ENCODE data around the gene NDUFB3.

NDUFB3 gene

DNA sequence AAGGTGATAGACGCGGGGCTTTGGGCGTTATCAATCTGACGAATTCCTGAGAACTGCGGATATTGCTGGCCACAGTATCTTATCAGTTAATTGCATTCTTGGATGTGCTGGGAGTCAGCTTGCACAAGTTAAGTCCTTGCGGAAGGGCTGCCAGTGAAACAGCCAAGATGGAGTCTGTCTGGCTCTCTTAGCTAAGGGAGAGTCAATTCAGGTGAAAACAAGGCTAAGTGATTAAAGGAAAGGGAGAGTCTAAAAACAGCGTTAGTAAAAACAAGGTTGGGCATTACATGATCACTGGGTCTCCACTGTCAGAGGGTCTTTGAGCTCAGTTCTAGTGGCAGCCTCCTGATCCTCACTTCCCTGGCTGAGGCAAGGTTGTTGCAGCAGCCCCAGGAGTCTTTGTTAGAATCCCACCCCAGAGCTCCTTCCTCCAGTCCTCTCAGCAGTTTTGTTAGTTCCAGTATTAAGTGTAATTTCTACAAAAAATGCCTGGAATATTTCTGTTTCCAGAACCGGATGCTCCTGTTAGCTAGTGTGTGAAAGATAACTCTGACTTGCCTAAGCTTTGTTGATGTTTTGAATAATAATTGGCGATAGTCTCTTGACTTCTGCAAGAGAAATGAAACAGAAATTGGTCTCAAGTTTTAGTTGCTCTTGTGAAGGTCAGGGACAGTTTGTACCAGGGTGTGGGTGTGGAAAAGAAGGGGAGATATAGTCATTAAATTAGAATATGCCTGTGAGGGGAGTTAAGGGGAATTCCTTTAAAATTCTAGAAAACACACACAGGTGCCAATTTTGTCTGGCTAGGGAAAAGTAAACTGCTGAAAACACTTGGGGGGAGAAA lies 54.7 kb downstream of the NDUFB3 start:
- Mint-ChIP-seq H3K27me3 (ENCODE audit: low read depth, poor library complexity) (peaks cover 10% of the 10 kb centered on the region), H3K36me3 (ENCODE audit: low read depth) (no peaks in the 10 kb centered on the region), H3K4me1 (peaks cover 22% of the 10 kb centered on the region), H3K4me3 (no peak overlapping the region), H3K27ac (no peak overlapping the region), H3K9me3 (no peaks in the 10 kb centered on the region)
- DNase-seq: no peak
- TF ChIP-seq, protein P1, sequence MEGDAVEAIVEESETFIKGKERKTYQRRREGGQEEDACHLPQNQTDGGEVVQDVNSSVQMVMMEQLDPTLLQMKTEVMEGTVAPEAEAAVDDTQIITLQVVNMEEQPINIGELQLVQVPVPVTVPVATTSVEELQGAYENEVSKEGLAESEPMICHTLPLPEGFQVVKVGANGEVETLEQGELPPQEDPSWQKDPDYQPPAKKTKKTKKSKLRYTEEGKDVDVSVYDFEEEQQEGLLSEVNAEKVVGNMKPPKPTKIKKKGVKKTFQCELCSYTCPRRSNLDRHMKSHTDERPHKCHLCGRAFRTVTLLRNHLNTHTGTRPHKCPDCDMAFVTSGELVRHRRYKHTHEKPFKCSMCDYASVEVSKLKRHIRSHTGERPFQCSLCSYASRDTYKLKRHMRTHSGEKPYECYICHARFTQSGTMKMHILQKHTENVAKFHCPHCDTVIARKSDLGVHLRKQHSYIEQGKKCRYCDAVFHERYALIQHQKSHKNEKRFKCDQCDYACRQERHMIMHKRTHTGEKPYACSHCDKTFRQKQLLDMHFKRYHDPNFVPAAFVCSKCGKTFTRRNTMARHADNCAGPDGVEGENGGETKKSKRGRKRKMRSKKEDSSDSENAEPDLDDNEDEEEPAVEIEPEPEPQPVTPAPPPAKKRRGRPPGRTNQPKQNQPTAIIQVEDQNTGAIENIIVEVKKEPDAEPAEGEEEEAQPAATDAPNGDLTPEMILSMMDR (IDR thresholded peaks at IDR 0.05): no peak

DNA sequence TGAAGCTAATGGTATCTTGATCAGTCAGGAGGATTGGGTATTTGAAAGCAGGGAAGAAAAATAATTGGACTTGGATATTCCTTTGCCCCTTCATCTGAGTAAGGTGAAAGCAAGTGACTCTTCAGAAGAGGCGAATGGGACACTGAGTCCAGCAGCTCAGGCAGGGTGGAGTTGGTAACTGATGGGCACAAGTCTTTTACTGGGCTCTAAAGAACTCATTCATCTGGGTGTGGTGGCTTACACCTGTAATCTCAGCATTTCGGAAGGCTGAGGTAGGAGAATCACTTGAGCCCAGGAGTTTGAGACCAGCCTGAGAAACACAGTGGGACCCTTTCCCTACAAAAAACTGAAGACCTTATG lies 55.3 kb downstream of the NDUFB3 start:
- TF ChIP-seq, protein P1 (IDR thresholded peaks at IDR 0.05): no peak
- Mint-ChIP-seq H3K27me3 (ENCODE audit: low read depth, poor library complexity) (peaks cover 10% of the 10 kb centered on the region), H3K4me1 (peaks cover 22% of the 10 kb centered on the region), H3K9me3 (no peaks in the 10 kb centered on the region), H3K27ac (no peak overlapping the region), H3K4me3 (no peak overlapping the region), H3K36me3 (ENCODE audit: low read depth) (no peaks in the 10 kb centered on the region)
- DNase-seq: no peak

DNA sequence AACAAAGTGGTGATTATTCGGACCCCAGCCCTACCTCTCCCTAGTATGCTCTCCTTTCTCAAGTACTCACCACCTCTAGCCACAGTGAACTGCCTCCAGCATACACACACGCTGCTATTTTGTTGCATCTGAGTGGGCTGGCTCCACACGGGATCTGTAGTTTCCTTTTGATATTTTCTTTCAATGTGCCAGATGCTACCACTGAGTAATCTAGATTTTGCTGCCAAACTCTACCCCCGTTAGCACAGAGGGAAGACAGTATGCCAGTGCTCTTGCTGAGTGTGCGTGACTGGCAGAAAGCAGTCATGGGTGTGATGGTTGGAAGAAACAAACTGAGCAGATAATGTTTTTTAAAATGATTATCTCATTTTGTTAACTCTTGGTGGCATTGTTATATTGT lies 55.8 kb downstream of the NDUFB3 start:
- Mint-ChIP-seq H3K36me3 (ENCODE audit: low read depth) (no peaks in the 10 kb centered on the region), H3K27ac (no peak overlapping the region)
- TF ChIP-seq, protein P1 (IDR thresholded peaks at IDR 0.05): no peak

DNA sequence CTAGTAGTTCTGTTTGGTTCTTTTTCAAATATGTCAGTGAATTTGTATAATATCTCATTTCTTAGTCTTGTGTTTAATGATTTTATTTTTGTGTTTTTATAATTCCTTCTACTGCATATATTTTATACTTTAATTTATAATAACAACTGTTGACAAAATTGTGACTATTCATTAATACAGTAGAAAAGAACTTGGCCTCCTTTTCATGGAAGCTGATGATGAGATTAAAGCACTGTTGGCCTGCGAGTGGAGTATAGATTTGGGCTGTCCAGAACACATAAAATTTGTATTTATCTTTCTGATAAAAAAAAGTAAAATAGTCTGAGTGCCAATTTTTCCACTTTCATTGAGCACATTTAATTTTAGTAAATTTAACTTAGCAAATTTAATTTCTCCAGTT lies 56.2 kb downstream of the NDUFB3 start:
- Mint-ChIP-seq H3K4me3 (no peak overlapping the region), H3K36me3 (ENCODE audit: low read depth) (no peaks in the 10 kb centered on the region), H3K4me1 (peaks cover 22% of the 10 kb centered on the region), H3K9me3 (no peaks in the 10 kb centered on the region), H3K27me3 (ENCODE audit: low read depth, poor library complexity) (peaks cover 10% of the 10 kb centered on the region), H3K27ac (no peak overlapping the region)
- TF ChIP-seq, protein P1 (IDR thresholded peaks at IDR 0.05): no peak
- no peak for DNase-seq

More for the DNA sequence above, 55.8 kb downstream of the NDUFB3 start:
- peaks cover 10% of the 10 kb centered on the region for H3K27me3 Mint-ChIP-seq (ENCODE audit: low read depth, poor library complexity)
- DNase-seq: no peak
- no peaks in the 10 kb centered on the region for H3K9me3 Mint-ChIP-seq
- H3K4me3 Mint-ChIP-seq: no peak overlapping the region
- peaks cover 22% of the 10 kb centered on the region for H3K4me1 Mint-ChIP-seq

DNA sequence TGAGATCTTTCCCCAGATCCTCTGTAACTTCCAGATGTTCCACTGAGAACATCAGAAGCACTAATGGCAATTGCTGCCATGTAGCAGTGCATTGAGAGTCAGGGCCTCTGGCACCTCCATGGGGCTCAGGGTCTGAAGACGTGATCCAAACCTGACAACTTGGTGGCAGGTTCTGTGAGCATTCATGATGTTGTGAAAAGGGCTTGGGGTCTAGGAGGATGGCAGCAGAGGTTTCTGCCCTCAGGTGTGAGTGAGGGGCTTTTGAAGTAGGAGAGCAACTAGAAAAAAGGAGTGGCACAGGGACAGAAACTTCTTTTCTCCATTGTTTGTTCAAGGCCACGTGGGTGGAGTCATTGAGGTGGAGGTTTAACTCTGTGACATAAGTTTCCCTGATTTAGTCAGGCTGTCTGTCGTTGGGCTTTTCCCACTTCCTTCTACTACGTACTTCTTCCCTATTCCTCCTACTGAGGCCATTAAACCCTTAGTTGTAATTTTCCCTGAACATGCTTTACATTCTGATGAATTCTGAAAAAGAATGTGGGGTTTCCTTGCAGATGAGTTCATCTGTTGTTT lies 57.2 kb downstream of the NDUFB3 start:
- no peak overlapping the region for H3K4me3 Mint-ChIP-seq
- H3K9me3 Mint-ChIP-seq: no peaks in the 10 kb centered on the region
- peaks cover 14% of the 10 kb centered on the region for H3K27me3 Mint-ChIP-seq (ENCODE audit: low read depth, poor library complexity)
- TF ChIP-seq, protein P1 (IDR thresholded peaks at IDR 0.05): no peak
- peaks cover 22% of the 10 kb centered on the region for H3K4me1 Mint-ChIP-seq
- H3K27ac Mint-ChIP-seq: peak overlapping the region; percentile 33
- H3K36me3 Mint-ChIP-seq (ENCODE audit: low read depth): no peaks in the 10 kb centered on the region
- DNase-seq: no peak
